IMR-90 (cell line): Measurements from ENCODE around the gene QSOX2. TPM values are rescaled to one million over a fixed set of nuclear protein-coding genes. Genes with fewer than 3 reads are reported as not detected.

Experiments
- ATAC-seq: fragments of 200-7000 bp; cut with Tn5 transposase; 2 replicates; pipeline ENCODE4 v1.9.1; 2020; ENCODE audit warnings: low read depth, mild to moderate bottlenecking, moderate library complexity
- BruUV-seq: library from RNA; stranded (reverse); fragments of 400-500 nt; replicated peaks from 2 replicates; lab custom pipeline; 2021; lab: Mats Ljungman, UMichigan
- CTCF ChIA-PET: fragments of 300-600 bp; formaldehyde crosslinking; extraction: SDS; loops from one replicate; lab custom pipeline; 2021; ENCODE audit warnings: antibody characterized with exemption; lab: Yijun Ruan, JAX
- POLR2A ChIA-PET: fragments of 300-600 bp; sonication (Branson Sonifier 250); formaldehyde crosslinking; loops from one replicate; lab custom pipeline; 2022; ENCODE audit warnings: antibody characterized with exemption; ENCODE audit not compliant: unreplicated experiment; lab: Charles Lee
- DNase-seq: peaks from one replicate; pipeline ENCODE4 v3.0.0; 2013
- H2AFZ ChIP-seq: replicated peaks from 2 replicates; pipeline ENCODE3; 2013; ENCODE audit warnings: low read length, mild to moderate bottlenecking; ENCODE audit not compliant: poor library complexity
- H2AK5ac ChIP-seq: 2 replicates; pipeline ENCODE4 v1.6.1; 2013; ENCODE audit warnings: low read depth, low read length, inconsistent platforms
- H2AK9ac ChIP-seq: replicated peaks from 2 replicates; pipeline ENCODE3; 2013; ENCODE audit warnings: mild to moderate bottlenecking, low read depth, low read length, moderate library complexity; ENCODE audit not compliant: poor library complexity
- H2BK120ac ChIP-seq: 2 replicates; pipeline ENCODE4 v1.6.1; 2013; ENCODE audit warnings: low read depth, low read length, inconsistent platforms
- H2BK15ac ChIP-seq: 3 replicates; pipeline ENCODE4 v1.6.1; 2013; ENCODE audit warnings: low read depth, low read length, inconsistent platforms
- H2BK20ac ChIP-seq: 2 replicates; pipeline ENCODE4 v1.6.1; 2013; ENCODE audit warnings: low read depth, mild to moderate bottlenecking, inconsistent platforms, low read length, moderate library complexity
- H2BK5ac ChIP-seq: 2 replicates; pipeline ENCODE4 v1.6.1; 2013; ENCODE audit warnings: mild to moderate bottlenecking, low read depth, low read length, inconsistent platforms; ENCODE audit not compliant: poor library complexity, severe bottlenecking
- H3K14ac ChIP-seq: replicated peaks from 2 replicates; pipeline ENCODE4 v1.6.1; 2013; ENCODE audit warnings: low read depth, low read length, inconsistent platforms
- H3K18ac ChIP-seq: 2 replicates; pipeline ENCODE4 v1.6.1; 2013; ENCODE audit warnings: low read depth, low read length, control low read depth
- H3K23ac ChIP-seq: 2 replicates; pipeline ENCODE4 v1.6.1; 2013; ENCODE audit warnings: low read depth, low read length, inconsistent platforms
- H3K27ac ChIP-seq: 2 replicates; pipeline ENCODE4 v1.5.1; 2013; ENCODE audit warnings: mild to moderate bottlenecking, control low read depth, low read length; ENCODE audit not compliant: insufficient read depth
- H3K27me3 ChIP-seq: 2 replicates; pipeline ENCODE4 v1.6.1; 2013; ENCODE audit warnings: low read length; ENCODE audit not compliant: control insufficient read depth, insufficient read depth
- H3K36me3 ChIP-seq: 2 replicates; pipeline ENCODE4 v1.6.1; 2013; ENCODE audit warnings: low read length, mixed read lengths; ENCODE audit not compliant: control insufficient read depth, insufficient read depth
- H3K4ac ChIP-seq: 2 replicates; pipeline ENCODE4 v1.6.1; 2013; ENCODE audit warnings: low read depth, low read length, inconsistent platforms
- H3K4me1 ChIP-seq: 2 replicates; pipeline ENCODE4 v1.6.1; 2013; ENCODE audit warnings: low read length, mixed read lengths; ENCODE audit not compliant: control insufficient read depth, insufficient read depth
- H3K4me2 ChIP-seq: 2 replicates; pipeline ENCODE4 v1.6.1; 2013; ENCODE audit warnings: low read depth, mild to moderate bottlenecking, control low read depth, low read length, moderate library complexity
- H3K4me3 ChIP-seq: 2 replicates; pipeline ENCODE4 v1.5.1; 2013; ENCODE audit warnings: low read depth, mild to moderate bottlenecking, control low read depth, low read length, moderate library complexity; ENCODE audit not compliant: insufficient read depth
- H3K56ac ChIP-seq: 2 replicates; pipeline ENCODE4 v1.6.1; 2013; ENCODE audit warnings: low read length, inconsistent platforms; ENCODE audit not compliant: insufficient read depth; ENCODE audit errors: extremely low read depth
- H3K79me1 ChIP-seq, 2 experiments: 2 replicates each; pipeline ENCODE4 v1.6.1; 2013; ENCODE audit warnings: low read length in 2 of 2, inconsistent platforms in 1 of 2, low read depth in 1 of 2
- H3K9ac ChIP-seq: 2 replicates; pipeline ENCODE4 v1.6.1; 2013; ENCODE audit warnings: low read depth, low read length, control low read depth
- H3K9me1 ChIP-seq: 2 replicates; pipeline ENCODE4 v1.6.1; 2013; ENCODE audit warnings: low read length, inconsistent platforms; ENCODE audit not compliant: insufficient read depth
- H3K9me3 ChIP-seq: 2 replicates; pipeline ENCODE4 v1.6.1; 2013; ENCODE audit warnings: low read length; ENCODE audit not compliant: control insufficient read depth, insufficient read depth
- H4K20me1 ChIP-seq: 2 replicates; pipeline ENCODE4 v1.6.1; 2013; ENCODE audit warnings: low read length, inconsistent platforms; ENCODE audit not compliant: insufficient read depth
- H4K5ac ChIP-seq: 2 replicates; pipeline ENCODE4 v1.6.1; 2013; ENCODE audit warnings: mild to moderate bottlenecking, low read depth, low read length, control low read depth
- H4K8ac ChIP-seq, 2 experiments: 2 replicates each; pipeline ENCODE4 v1.6.1; 2013; ENCODE audit warnings: low read depth in 2 of 2, low read length in 2 of 2, control low read depth in 1 of 2, inconsistent platforms in 1 of 2
- H4K91ac ChIP-seq: 2 replicates; pipeline ENCODE4 v1.6.1; 2013; ENCODE audit warnings: low read depth, low read length, inconsistent platforms; ENCODE audit not compliant: insufficient read depth
- BHLHE40 ChIP-seq: fragments of 150-350 bp; IDR thresholded peaks from 2 replicates; pipeline ENCODE4 v1.6.1; 2016; ENCODE audit warnings: mild to moderate bottlenecking, low read depth, low read length
- CEBPB ChIP-seq: IDR thresholded peaks from 2 replicates; pipeline ENCODE4 v1.6.1; 2012; ENCODE audit warnings: low read depth, low read length, improper control_type of control experiment
- CHD1 ChIP-seq: IDR thresholded peaks from 2 replicates; pipeline ENCODE4 v1.6.1; 2012; ENCODE audit warnings: low read depth, low read length, improper control_type of control experiment
- CTCF ChIP-seq: conservative IDR thresholded peaks from 2 replicates; pipeline ENCODE4 v1.5.1; 2012; ENCODE audit warnings: mild to moderate bottlenecking, low read depth, low read length, improper control_type of control experiment
- ELK1 ChIP-seq: fragments of 150-350 bp; IDR thresholded peaks from 2 replicates; pipeline ENCODE4 v1.6.1; 2016; ENCODE audit warnings: low read depth, mild to moderate bottlenecking, low read length, moderate library complexity, borderline replicate concordance
- FOS ChIP-seq: fragments of 150-350 bp; IDR thresholded peaks from 2 replicates; pipeline ENCODE4 v1.6.1; 2016; ENCODE audit warnings: low read depth, low read length
- MAFK ChIP-seq: IDR thresholded peaks from 2 replicates; pipeline ENCODE4 v1.6.1; 2012; ENCODE audit warnings: low read depth, low read length, improper control_type of control experiment
- MAZ ChIP-seq: IDR thresholded peaks from 2 replicates; pipeline ENCODE4 v1.6.1; 2012; ENCODE audit warnings: low read depth, mild to moderate bottlenecking, low read length, improper control_type of control experiment, moderate library complexity, borderline replicate concordance
- MXI1 ChIP-seq: IDR thresholded peaks from 2 replicates; pipeline ENCODE4 v1.6.1; 2012; ENCODE audit warnings: low read depth, mild to moderate bottlenecking, low read length, moderate library complexity, borderline replicate concordance
- NFE2L2 ChIP-seq: fragments of 150-350 bp; IDR thresholded peaks from 2 replicates; pipeline ENCODE4 v1.6.1; 2016; ENCODE audit warnings: low read depth, mild to moderate bottlenecking, low read length
- POLR2A ChIP-seq: IDR thresholded peaks from 2 replicates; pipeline ENCODE4 v1.6.1; 2012; ENCODE audit warnings: mild to moderate bottlenecking, low read depth, low read length
- RAD21 ChIP-seq: IDR thresholded peaks from 2 replicates; pipeline ENCODE4 v1.6.1; 2012; ENCODE audit warnings: low read length, improper control_type of control experiment
- RCOR1 ChIP-seq: IDR thresholded peaks from 2 replicates; pipeline ENCODE4 v1.6.1; 2012; ENCODE audit warnings: mild to moderate bottlenecking, low read length, improper control_type of control experiment; ENCODE audit not compliant: insufficient replicate concordance
- RFX5 ChIP-seq: IDR thresholded peaks from 2 replicates; pipeline ENCODE4 v1.8.0; 2012; ENCODE audit warnings: low read depth, mild to moderate bottlenecking, low read length, moderate library complexity
- SMC3 ChIP-seq: fragments of 150-350 bp; IDR thresholded peaks from 2 replicates; pipeline ENCODE4 v1.6.1; 2016; ENCODE audit warnings: low read depth, mild to moderate bottlenecking, antibody characterized with exemption, low read length, moderate library complexity
- USF2 ChIP-seq: fragments of 150-350 bp; IDR thresholded peaks from 2 replicates; pipeline ENCODE4 v1.6.1; 2017; ENCODE audit warnings: mild to moderate bottlenecking, antibody characterized with exemption, low read length, low read depth
- WGBS, 2 experiments: methylation state at CpG; one replicate each; pipeline versions ENCODE4 v1.1.5 to v1.1.7; 2013; ENCODE audit warnings: missing lambda C conversion rate in 2 of 2; ENCODE audit not compliant: insufficient read length in 1 of 2; ENCODE audit errors: extremely low coverage in 2 of 2; 5-methylcytosine and 5-hydroxymethylcytosine counted together
- dilution Hi-C: fragments of 300-500 bp; cut with HindIII; formaldehyde crosslinking; loops from one replicate; pipeline ENCODE4 v1.14.3; 2018; ENCODE audit warnings: low sequenced_read_pairs; ENCODE audit not compliant: unreplicated experiment
- in situ Hi-C: fragments of 300-500 bp; cut with MboI; formaldehyde crosslinking; loops from 3 replicates; pipeline ENCODE4 v1.14.3; 2019; ENCODE audit warnings: low sequenced_read_pairs, inconsistent platforms, mixed read lengths
- intact Hi-C: fragments of 100-400 bp; cut with micrococcal nuclease; formaldehyde crosslinking; loops from 2 replicates; pipeline ENCODE4 v1.10.0; 2022
- polyA plus RNA-seq, 3 experiments: library from polyadenylated mRNA; depleted of rRNA; stranded (reverse); fragments of >200 nt; gene quantifications; 2 replicates each; pipeline ENCODE4 v1.2.3, GENCODE V29; 2012; ENCODE audit warnings: low replicate concordance in 1 of 3
- total RNA-seq: library from RNA; depleted of rRNA; stranded (reverse); fragments of >200 nt; gene quantifications from 2 replicates; pipeline ENCODE4 v1.2.3, GENCODE V29; 2012

The QSOX2 gene
- total and polyA plus RNA-seq, 2 of the 4 experiments (the other 2 are of a cell fraction), result 5.9 to 12.9 TPM

GRCh38 chr9:136235171-136235570, 10.4 kb downstream of the QSOX2 start:
- CTCF ChIA-PET, result no interaction called here
- no peak for TF ChIP-seq MAZ
- TF ChIP-seq RAD21, result no peak
- no peak for TF ChIP-seq POLR2A
- TF ChIP-seq MXI1, result no peak
- no peak for TF ChIP-seq ELK1
- TF ChIP-seq MAFK, result no peak
- no peak for TF ChIP-seq FOS
- no peak for TF ChIP-seq RFX5
- TF ChIP-seq CEBPB, result no peak
- TF ChIP-seq CHD1, result no peak
- no peak for TF ChIP-seq SMC3
- no peak for TF ChIP-seq BHLHE40
- no peak for TF ChIP-seq RCOR1
- no peak for TF ChIP-seq NFE2L2
- TF ChIP-seq USF2, result no peak
- no peak for TF ChIP-seq CTCF
- no peaks in the 10 kb centered on the region for H3K4me1 ChIP-seq

More at GRCh38 chr9:136235171-136235570, 10.4 kb downstream of the QSOX2 start:
- POLR2A ChIA-PET, result no interaction called here
- peaks cover 7 to 31% of the 10 kb centered on the region in 2 experiments for H3K79me1 ChIP-seq
- 96% methylated on average over 4 of the region's 17 CpGs; no CpG with 5 or more reads in 1 of the 2 experiments for WGBS, 2 experiments
- H2AK5ac ChIP-seq, result no peak overlapping the region
- no peak overlapping the region for H4K5ac ChIP-seq
- H4K20me1 ChIP-seq, result peaks cover 33% of the 10 kb centered on the region
- H2BK20ac ChIP-seq, result no peak overlapping the region
- no peaks in the 10 kb centered on the region for H3K27me3 ChIP-seq
- no peak overlapping the region for H2AK9ac ChIP-seq
- H3K14ac ChIP-seq, result no peak overlapping the region
- H3K9me1 ChIP-seq, result 0 out of 2 replicates have a peak, but pooled peaks cover 3% of the 10 kb centered on the region
- in situ Hi-C loops (no loop called here), dilution Hi-C loops (no loop called here), intact Hi-C loops (no loop called here)
- H4K8ac ChIP-seq, result no peak overlapping the region
- no peak overlapping the region for H3K4me3 ChIP-seq
- H3K9ac ChIP-seq, result no peak overlapping the region
- H3K56ac ChIP-seq, result no peak overlapping the region
- no peak overlapping the region for H3K27ac ChIP-seq
- H4K91ac ChIP-seq, result no peak overlapping the region
- no peak for DNase-seq
- H3K4ac ChIP-seq, result no peak overlapping the region
- H3K9me3 ChIP-seq, result no peaks in the 10 kb centered on the region
- H3K4me2 ChIP-seq, result no peak overlapping the region
- no peak overlapping the region for H3K23ac ChIP-seq
- no peak overlapping the region for H2BK120ac ChIP-seq
- H3K36me3 ChIP-seq, result peaks cover 9% of the 10 kb centered on the region
- no peak overlapping the region for H2BK5ac ChIP-seq
- no peak overlapping the region for H2AFZ ChIP-seq
- no TSS peak for BruUV-seq
- no peak for ATAC-seq
- H2BK15ac ChIP-seq, result no peak overlapping the region
- no peak overlapping the region for H3K18ac ChIP-seq
